ENCODE results near the gene POLDIP2. TPM values are rescaled to one million over a fixed set of nuclear protein-coding genes. Genes with fewer than 3 reads are reported as not detected.

Gene POLDIP2
- total RNA-seq, 1 experiment from 2014 or later, result 82.7 TPM

DNA sequence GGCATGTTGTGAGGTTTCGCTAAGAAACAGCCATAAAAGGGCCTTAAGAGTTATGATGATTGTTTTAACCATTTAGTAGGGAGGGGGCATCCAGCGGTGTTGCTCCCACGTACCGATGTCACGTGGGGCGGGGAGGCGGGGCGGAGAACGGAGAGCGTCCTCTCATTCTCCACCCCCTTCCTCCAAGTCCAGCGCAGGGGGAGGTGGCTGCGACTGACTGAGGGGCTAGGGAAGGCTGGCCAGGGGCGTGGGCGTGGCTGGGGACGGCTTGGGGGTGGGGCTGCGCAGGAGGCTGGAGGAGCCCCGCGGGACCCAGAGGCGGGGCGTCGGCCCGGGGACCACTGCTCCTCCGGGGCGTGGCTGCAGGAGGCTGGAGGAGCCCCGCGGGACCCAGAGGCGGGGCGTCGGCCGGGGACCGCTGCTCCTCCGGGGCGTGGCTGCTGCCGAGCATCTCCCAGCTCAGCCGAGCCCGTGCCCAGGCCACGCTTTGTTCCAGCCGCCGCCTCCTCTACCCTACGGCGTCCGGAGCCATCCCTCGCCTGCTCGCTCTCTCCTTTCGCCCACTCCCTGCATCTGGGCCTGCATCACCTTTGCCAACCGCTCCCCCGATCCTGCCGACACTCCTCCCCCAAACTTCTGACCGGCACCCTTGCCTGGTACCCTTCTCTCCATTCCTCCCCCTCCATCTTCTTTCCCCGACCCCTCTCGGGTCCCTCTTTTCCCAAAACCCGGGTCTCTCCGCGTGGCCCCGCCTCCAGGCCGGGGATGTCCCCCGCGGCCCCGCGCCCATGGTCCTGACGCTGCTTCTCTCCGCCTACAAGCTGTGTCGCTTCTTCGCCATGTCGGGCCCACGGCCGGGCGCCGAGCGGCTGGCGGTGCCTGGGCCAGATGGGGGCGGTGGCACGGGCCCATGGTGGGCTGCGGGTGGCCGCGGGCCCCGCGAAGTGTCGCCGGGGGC lies 14.2 kb upstream of the POLDIP2 start, which contains the start of gene SARM1:
SARM1 (plus strand) TSS at position 450 of the 958 bp plus-strand sequence; CDS start at position 789, 339 bp downstream.
- DNase-seq, result peak; percentile 59
- Mint-ChIP-seq H3K27me3 (ENCODE audit: unreplicated experiment) (peaks cover 12% of the 10 kb centered on the region), H3K36me3 (ENCODE audit: insufficient read depth, unreplicated experiment) (peaks cover 14% of the 10 kb centered on the region), H3K27ac (ENCODE audit: unreplicated experiment) (no peak within 1 kb of the TSS), H3K4me3 (ENCODE audit: low read depth, unreplicated experiment) (peak within 1 kb of the TSS; percentile 65), H3K4me1 (ENCODE audit: low read depth, unreplicated experiment) (peaks cover 14% of the 10 kb centered on the region), H3K9me3 (ENCODE audit: low read depth, unreplicated experiment) (no peaks in the 10 kb centered on the region)
- TF ChIP-seq, protein P1, sequence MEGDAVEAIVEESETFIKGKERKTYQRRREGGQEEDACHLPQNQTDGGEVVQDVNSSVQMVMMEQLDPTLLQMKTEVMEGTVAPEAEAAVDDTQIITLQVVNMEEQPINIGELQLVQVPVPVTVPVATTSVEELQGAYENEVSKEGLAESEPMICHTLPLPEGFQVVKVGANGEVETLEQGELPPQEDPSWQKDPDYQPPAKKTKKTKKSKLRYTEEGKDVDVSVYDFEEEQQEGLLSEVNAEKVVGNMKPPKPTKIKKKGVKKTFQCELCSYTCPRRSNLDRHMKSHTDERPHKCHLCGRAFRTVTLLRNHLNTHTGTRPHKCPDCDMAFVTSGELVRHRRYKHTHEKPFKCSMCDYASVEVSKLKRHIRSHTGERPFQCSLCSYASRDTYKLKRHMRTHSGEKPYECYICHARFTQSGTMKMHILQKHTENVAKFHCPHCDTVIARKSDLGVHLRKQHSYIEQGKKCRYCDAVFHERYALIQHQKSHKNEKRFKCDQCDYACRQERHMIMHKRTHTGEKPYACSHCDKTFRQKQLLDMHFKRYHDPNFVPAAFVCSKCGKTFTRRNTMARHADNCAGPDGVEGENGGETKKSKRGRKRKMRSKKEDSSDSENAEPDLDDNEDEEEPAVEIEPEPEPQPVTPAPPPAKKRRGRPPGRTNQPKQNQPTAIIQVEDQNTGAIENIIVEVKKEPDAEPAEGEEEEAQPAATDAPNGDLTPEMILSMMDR (IDR thresholded peaks at IDR 0.05; ENCODE audit: unreplicated experiment), result no peak
- CTCF ChIA-PET, result interaction anchor here (0.6 kb wide), 1 partner anchor 162 kb away, joined by 3 read pairs; no protein-coding TSS in a partner anchor
- no TSS peak for BruUV-seq (replicated peaks)
- intact Hi-C loops (cut with micrococcal nuclease; ENCODE audit: unreplicated experiment), result loop anchor here (1.0 to 5.0 kb wide), 2 partner anchors 9 to 46 kb away; no protein-coding TSS in a partner anchor

DNA sequence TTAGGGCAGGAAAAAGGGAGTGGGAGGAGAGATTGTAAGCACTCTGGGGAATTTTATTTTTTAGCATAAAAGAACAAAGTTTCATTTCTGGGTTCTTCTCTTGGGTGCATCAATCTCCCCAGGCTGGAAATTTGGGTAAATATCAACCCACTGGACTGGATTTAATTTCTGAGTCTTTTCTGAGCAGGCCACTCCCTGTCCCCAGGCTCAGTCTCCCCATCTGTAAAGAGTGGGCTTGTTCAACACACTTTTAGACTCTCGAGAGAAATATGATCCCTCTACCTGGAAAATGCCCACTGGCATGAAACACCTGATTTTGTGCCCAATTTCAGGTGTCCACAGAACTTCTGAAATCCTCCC lies 13.4 kb upstream of the POLDIP2 start:
- intact Hi-C loops (cut with micrococcal nuclease; ENCODE audit: unreplicated experiment), result loop anchor here (5.0 kb wide), 1 partner anchor 47 kb away; no protein-coding TSS in a partner anchor
- Mint-ChIP-seq H3K4me3 (ENCODE audit: low read depth, unreplicated experiment) (peak overlapping the region; percentile 65), H3K9me3 (ENCODE audit: low read depth, unreplicated experiment) (no peaks in the 10 kb centered on the region), H3K36me3 (ENCODE audit: insufficient read depth, unreplicated experiment) (peaks cover 14% of the 10 kb centered on the region), H3K4me1 (ENCODE audit: low read depth, unreplicated experiment) (peaks cover 14% of the 10 kb centered on the region), H3K27ac (ENCODE audit: unreplicated experiment) (no peak overlapping the region), H3K27me3 (ENCODE audit: unreplicated experiment) (peaks cover 12% of the 10 kb centered on the region)
- TF ChIP-seq, protein P1 (IDR thresholded peaks at IDR 0.05; ENCODE audit: unreplicated experiment), result no peak
- DNase-seq, result no peak
- CTCF ChIA-PET, result interaction anchor here (0.6 kb wide), 2 partner anchors 59 to 163 kb away, joined by 3 read pairs; no protein-coding TSS in a partner anchor
- BruUV-seq (replicated peaks), result no TSS peak

DNA sequence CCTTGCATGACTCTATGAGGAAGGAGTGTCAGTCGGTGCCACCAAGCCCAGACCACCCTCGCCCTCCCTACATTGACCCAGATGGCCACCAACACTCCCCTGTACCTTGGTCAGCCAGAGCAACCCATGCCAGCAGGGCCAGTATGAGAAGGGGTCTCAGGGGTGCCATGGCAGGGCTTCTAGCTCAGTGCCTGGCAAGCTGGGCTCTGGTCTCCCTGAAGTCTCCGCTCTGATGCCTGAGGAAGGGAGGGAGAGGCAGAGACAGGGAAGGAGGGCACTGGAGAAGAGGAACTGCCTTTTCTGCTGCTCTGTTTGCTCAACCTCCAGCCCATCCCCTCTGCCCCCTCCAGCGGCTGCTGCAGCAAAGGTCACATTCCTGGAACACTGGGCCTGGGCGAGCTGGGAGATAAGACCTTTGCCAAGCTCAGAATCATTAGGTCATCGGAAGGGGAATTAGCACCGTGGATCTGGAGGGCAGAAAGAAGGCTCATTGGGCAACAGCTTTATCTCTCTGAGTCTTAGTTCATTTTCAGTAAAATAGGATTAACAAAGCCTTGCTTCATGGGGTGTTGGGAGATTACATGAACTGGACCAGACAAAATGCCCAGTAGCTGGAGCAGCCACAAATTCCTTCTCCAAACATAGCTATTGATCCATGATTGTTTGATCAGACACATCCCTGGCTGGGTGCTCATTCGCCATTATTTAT lies 12.9 kb upstream of the POLDIP2 start, which contains the start of gene VTN:
VTN (minus strand) TSS at position 273 of the 709 bp plus-strand sequence; CDS start at position 169, 104 bp downstream.
- H3K9me3 Mint-ChIP-seq (ENCODE audit: low read depth, unreplicated experiment), result no peaks in the 10 kb centered on the region
- no TSS peak for BruUV-seq (replicated peaks)
- TF ChIP-seq, protein P1 (IDR thresholded peaks at IDR 0.05; ENCODE audit: unreplicated experiment), result no peak
- H3K4me3 Mint-ChIP-seq (ENCODE audit: low read depth, unreplicated experiment), result peak within 1 kb of the TSS; percentile 65
- intact Hi-C loops (cut with micrococcal nuclease; ENCODE audit: unreplicated experiment), result loop anchor here (5.0 kb wide), 1 partner anchor 47 kb away; no protein-coding TSS in a partner anchor
- peaks cover 12% of the 10 kb centered on the region for H3K27me3 Mint-ChIP-seq (ENCODE audit: unreplicated experiment)
- peak; percentile 22 for DNase-seq
- peaks cover 14% of the 10 kb centered on the region for H3K4me1 Mint-ChIP-seq (ENCODE audit: low read depth, unreplicated experiment)
- CTCF ChIA-PET, result interaction anchor here (0.6 kb wide), 2 partner anchors 58 to 163 kb away, joined by 3 read pairs; no protein-coding TSS in a partner anchor
- H3K27ac Mint-ChIP-seq (ENCODE audit: unreplicated experiment), result peak within 1 kb of the TSS; percentile 61
- peaks cover 14% of the 10 kb centered on the region for H3K36me3 Mint-ChIP-seq (ENCODE audit: insufficient read depth, unreplicated experiment)

DNA sequence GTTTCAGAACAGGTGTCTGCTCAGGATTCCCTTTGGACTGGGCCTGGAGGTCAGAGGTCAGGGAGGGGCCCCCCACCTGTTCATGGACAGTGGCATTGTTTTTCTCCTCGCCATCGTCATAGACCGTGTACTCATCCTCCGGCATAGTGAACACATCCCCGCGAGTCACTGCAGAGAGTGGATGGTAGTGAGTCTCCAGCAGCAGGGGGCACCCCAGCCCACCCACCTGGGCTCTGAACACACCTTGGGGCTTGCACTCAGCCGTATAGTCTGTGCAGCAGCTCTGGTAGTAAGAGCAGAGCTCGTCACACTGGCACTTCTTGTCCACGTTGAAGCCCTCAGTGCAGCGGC lies 12.3 kb upstream of the POLDIP2 start:
- no peaks in the 10 kb centered on the region for H3K9me3 Mint-ChIP-seq (ENCODE audit: low read depth, unreplicated experiment)
- no peak overlapping the region for H3K4me3 Mint-ChIP-seq (ENCODE audit: low read depth, unreplicated experiment)
- CTCF ChIA-PET, result no interaction called here

More for the DNA sequence above, 12.3 kb upstream of the POLDIP2 start:
- Mint-ChIP-seq H3K4me1 (ENCODE audit: low read depth, unreplicated experiment) (peaks cover 14% of the 10 kb centered on the region), H3K27ac (ENCODE audit: unreplicated experiment) (no peak overlapping the region), H3K27me3 (ENCODE audit: unreplicated experiment) (peaks cover 12% of the 10 kb centered on the region), H3K36me3 (ENCODE audit: insufficient read depth, unreplicated experiment) (peaks cover 14% of the 10 kb centered on the region)
- intact Hi-C loops (cut with micrococcal nuclease; ENCODE audit: unreplicated experiment), result loop anchor here (5.0 kb wide), 1 partner anchor 48 kb away; no protein-coding TSS in a partner anchor
- no TSS peak for BruUV-seq (replicated peaks)
- TF ChIP-seq, protein P1 (IDR thresholded peaks at IDR 0.05; ENCODE audit: unreplicated experiment), result no peak
- DNase-seq, result no peak

All from Calu3 (cell line).